ENCODE measurements around the gene FAM3D.

DNA sequence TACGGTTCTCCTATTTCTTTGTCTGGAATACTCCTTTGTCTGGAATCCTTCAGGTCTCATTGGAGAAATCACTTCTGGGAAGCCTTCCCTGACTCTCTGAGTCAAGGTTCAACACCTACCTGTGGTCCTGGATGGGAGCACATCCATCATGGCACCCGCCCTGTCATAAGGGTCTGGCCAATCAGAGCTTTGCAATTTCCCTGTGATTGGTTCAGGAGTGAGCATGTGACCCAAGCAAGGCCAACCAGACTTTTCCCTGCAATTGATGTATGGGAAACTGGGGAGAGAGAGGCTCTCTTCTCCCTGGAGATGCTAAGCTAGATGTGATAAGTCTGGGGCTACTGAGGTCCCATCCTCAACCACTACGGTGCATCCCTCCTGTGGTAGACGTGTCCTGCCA is 8.1 kb downstream of the FAM3D start:
- TF ChIP-seq, protein P1, sequence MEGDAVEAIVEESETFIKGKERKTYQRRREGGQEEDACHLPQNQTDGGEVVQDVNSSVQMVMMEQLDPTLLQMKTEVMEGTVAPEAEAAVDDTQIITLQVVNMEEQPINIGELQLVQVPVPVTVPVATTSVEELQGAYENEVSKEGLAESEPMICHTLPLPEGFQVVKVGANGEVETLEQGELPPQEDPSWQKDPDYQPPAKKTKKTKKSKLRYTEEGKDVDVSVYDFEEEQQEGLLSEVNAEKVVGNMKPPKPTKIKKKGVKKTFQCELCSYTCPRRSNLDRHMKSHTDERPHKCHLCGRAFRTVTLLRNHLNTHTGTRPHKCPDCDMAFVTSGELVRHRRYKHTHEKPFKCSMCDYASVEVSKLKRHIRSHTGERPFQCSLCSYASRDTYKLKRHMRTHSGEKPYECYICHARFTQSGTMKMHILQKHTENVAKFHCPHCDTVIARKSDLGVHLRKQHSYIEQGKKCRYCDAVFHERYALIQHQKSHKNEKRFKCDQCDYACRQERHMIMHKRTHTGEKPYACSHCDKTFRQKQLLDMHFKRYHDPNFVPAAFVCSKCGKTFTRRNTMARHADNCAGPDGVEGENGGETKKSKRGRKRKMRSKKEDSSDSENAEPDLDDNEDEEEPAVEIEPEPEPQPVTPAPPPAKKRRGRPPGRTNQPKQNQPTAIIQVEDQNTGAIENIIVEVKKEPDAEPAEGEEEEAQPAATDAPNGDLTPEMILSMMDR (IDR thresholded peaks at IDR 0.05) = no peak
- TF ChIP-seq EZH2 (IDR thresholded peaks at IDR 0.05) = no peak
- TF ChIP-seq EZH2phosphoT487 (IDR thresholded peaks at IDR 0.05) = no peak
